ENCODE results near the gene PPP2R5E.

Gene PPP2R5E

GRCh38 chr14:63367742-63368364, 175.3 kb downstream of the PPP2R5E start:
- no peak for DNase-seq (ENCODE audit: extremely low read depth, low read depth)
- TF ChIP-seq CTCF (IDR thresholded peaks at IDR 0.05; ENCODE audit: low read depth, low read length), result no peak

- no peak for TF ChIP-seq CTCF (IDR thresholded peaks at IDR 0.05; ENCODE audit: low read depth, low read length)
- no peak for DNase-seq (ENCODE audit: extremely low read depth, low read depth)
These were observed 180.8 kb downstream of the PPP2R5E start for GRCh38 chr14:63362389-63362819.

- no peak; the same call in 1 of the 2 replicates for TF ChIP-seq CTCF (IDR thresholded peaks at IDR 0.05; ENCODE audit: low read depth, low read length)
- DNase-seq (ENCODE audit: extremely low read depth, low read depth), result no peak
These were observed 181.4 kb downstream of the PPP2R5E start for GRCh38 chr14:63361790-63362189.

- no peak for TF ChIP-seq CTCF (IDR thresholded peaks at IDR 0.05; ENCODE audit: low read depth, low read length)
- no peak for DNase-seq (ENCODE audit: extremely low read depth, low read depth)
These were observed 185.3 kb downstream of the PPP2R5E start for GRCh38 chr14:63357841-63358240.

- no peak for DNase-seq (ENCODE audit: extremely low read depth, low read depth)
- no peak for TF ChIP-seq CTCF (IDR thresholded peaks at IDR 0.05; ENCODE audit: low read depth, low read length)
These were observed 197.4 kb downstream of the PPP2R5E start for GRCh38 chr14:63345826-63346225.

GRCh38 chr14:63344336-63344735, 198.8 kb downstream of the PPP2R5E start:
- TF ChIP-seq CTCF (IDR thresholded peaks at IDR 0.05; ENCODE audit: low read depth, low read length), result no peak

GRCh38 chr14:63343878-63344277, 199.3 kb downstream of the PPP2R5E start:
- TF ChIP-seq CTCF (IDR thresholded peaks at IDR 0.05; ENCODE audit: low read depth, low read length), result no peak

More at GRCh38 chr14:63344336-63344735, 198.8 kb downstream of the PPP2R5E start:
- DNase-seq (ENCODE audit: extremely low read depth, low read depth), result no peak

More at GRCh38 chr14:63343878-63344277, 199.3 kb downstream of the PPP2R5E start:
- no peak for DNase-seq (ENCODE audit: extremely low read depth, low read depth)
